Activated CD4-positive, alpha-beta T cell treated with anti-CD3 and anti-CD28 coated beads for 24 hours (primary cell): ENCODE results near the gene OR6Q1.
"Not testable (repeated sequence)": the region's sequence is repeated elsewhere in the genome, so short reads cannot be mapped to it uniquely, and the experiment has no call there.

ENCODE experiments used
- DNase-seq, 2 donors: peaks; one replicate each; pipeline ENCODE4 v3.0.0-alpha.2; 2020; ENCODE audit warnings: low read depth in 2 of 2

Gene OR6Q1, protein sequence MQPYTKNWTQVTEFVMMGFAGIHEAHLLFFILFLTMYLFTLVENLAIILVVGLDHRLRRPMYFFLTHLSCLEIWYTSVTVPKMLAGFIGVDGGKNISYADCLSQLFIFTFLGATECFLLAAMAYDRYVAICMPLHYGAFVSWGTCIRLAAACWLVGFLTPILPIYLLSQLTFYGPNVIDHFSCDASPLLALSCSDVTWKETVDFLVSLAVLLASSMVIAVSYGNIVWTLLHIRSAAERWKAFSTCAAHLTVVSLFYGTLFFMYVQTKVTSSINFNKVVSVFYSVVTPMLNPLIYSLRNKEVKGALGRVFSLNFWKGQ

DNA sequence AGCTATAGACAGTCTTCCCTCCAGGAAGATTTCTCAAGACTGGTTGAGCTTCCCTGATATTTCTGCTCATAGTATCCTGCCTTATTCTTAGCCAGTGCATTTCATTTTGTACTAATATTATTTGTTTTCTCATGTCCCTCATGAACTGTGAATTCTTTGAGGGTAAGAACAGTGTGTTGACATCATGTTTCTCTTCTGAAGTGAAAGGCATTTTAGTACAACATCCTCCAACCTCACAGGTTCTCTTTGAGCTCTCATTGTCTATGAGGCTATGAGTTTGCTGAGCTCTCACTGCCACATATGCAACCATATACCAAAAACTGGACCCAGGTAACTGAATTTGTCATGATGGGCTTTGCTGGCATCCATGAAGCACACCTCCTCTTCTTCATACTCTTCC is at the start of gene OR6Q1:
Gene OR6Q1 (plus strand): TSS at position 301 of the 400 bp plus-strand sequence. CDS start 0 bp downstream, at position 301.
- no peak for DNase-seq

DNA sequence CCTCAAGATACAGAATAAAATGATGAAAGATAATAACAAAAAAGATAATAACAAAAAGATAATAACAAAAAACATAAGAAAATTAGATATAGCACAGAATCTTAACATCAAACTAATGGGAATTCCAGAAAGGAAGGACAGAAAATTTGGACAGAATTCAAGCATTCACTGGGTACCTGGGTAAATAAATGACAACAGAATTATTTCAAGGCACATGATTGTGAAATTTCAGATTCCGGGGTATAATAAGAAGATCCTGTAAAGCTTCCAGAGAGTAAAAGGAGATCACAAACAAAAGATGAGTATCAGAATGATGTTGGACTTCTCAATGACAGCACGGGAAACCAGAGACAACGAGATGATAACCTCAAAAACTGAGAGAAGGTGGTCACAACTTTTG is 49.2 kb upstream of the OR6Q1 start:
- no peak for DNase-seq

DNA sequence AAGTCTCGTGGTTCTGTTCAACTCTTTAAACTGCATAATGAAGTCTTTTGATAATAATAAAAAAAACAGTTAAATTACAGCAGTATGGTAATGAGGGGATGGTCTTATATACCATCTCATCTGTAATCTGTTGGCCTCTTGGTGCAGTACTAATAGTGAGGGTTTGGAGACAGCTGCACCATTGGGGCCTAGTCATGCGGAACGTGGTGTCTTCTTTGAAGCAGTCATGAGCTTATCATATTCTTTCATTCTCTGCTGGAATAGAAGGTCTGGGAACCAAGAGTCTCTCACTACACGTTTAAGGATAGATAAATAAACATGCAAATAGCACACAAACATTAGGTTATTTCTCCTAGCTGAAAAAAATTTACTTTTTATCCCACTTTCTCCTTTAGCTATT is 48.0 kb upstream of the OR6Q1 start:
- no peak for DNase-seq

DNA sequence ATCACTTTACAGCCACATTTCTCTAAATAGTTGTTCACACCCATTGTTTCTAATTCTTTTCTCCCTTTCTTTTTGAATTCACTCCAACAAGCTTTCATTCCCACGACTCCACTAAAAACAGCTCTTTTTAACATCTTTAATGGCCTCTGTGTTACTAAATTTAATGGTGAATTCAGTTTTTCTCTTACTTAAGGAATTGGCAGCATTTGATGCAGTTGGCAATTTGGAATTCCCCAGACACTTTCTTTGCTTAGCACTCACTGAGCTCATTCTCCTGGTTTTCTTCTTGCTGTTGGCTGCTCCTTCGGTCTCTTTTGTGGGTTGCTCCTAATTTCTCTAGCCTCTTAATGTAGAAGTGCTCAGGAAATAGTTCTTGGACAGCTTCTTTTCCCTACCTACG is 47.6 kb upstream of the OR6Q1 start:
- no peak for DNase-seq

DNA sequence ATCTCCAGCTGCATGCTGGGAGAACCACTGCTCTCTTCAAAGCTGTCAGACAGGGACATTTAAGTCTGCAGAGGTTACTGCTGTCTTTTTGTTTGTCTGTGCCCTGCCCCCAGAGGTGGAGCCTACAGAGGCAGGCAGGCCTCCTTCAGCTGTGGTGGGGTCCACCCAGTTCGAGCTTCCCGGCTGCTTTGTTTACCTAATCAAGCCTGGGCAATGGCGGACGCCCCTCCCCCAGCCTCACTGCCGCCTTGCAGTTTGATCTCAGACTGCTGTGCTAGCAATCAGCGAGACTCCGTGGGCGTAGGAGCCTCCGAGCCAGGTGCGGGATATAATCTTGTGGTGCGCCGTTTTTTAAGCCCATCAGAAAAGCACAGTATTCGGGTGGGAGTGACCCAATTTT is 31.2 kb upstream of the OR6Q1 start:
- DNase-seq = not testable (repeated sequence)

DNA sequence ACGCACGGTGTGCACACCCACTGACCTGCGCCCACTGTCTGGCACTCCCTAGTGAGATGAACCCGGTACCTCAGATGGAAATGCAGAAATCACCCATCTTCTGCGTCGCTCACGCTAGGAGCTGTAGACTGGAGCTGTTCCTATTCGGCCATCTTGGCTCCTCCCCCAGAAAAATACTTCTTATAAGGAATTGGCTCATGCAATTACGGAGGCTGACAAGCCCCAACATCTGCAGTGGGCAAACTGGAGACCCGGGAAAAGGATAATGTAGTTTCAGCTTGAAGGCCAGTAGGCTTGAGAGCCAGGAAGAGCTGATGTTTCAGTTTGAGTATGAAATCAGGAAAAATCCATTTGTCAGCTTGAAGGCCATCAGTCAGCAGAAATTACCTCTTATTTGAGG is 30.7 kb upstream of the OR6Q1 start:
- not testable (repeated sequence) for DNase-seq

- no peak for DNase-seq
Measured at GRCh38 chr11:58000699-58001098, 30.1 kb upstream of the OR6Q1 start.

- DNase-seq = no peak
Measured at GRCh38 chr11:58003036-58003435, 27.7 kb upstream of the OR6Q1 start.

DNA sequence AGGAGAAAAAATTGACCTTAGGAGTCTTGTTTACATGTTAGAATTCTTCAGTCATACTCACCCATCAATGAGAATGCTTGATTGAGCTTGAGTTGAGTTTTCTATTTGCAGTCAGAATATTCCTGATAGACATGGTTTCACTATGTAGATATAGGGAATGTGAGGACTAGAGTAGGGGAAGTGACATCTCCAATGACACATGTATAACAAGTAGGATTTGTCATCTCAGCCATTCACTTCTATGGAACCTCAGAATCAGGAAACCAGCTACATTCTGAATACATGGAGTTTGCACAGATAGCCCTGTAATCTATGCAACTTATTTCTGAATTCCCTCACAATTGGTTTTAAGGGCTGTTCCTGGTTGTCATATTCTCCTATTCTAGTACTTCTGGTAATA is 27.2 kb upstream of the OR6Q1 start:
- DNase-seq = no peak

DNA sequence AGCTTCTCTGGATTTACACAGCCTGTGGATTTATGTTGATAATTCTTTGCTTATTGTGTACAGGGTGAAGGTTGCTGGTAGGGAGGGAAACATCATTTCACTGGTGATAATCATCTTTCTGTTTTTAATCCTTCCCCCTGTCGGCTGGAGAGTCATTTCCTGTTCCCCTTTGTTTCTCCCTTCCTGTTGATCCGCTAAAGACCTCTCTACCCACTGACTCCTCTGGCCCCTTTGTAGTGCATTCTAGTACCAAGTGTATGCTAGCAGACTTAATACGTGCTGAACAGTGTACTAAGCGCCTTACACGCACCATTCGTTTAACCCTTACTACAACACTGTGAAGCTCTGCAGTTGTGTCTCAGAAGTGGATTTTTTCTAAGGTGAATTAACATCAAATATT is 26.1 kb upstream of the OR6Q1 start:
- no peak for DNase-seq

DNA sequence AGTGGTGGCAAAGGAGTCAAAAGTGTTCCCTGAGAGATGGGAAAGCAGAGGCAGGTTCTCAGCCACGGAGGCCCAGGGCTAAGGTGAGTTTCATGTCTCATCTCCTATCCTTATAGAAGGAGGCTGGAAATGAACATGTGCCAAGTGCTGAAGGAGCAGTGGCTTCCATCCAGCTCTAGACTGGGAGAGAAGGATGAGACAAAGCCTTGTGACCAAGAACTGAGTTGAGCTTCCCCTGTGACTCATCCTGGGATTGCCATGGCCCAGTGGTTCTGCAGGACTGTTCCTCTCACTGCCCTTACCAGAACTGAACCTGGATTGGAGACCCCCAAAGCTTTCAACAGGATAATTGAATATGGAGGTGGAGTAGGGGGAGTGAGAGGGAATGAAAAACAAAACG is 23.8 kb upstream of the OR6Q1 start:
- no peak for DNase-seq

DNA sequence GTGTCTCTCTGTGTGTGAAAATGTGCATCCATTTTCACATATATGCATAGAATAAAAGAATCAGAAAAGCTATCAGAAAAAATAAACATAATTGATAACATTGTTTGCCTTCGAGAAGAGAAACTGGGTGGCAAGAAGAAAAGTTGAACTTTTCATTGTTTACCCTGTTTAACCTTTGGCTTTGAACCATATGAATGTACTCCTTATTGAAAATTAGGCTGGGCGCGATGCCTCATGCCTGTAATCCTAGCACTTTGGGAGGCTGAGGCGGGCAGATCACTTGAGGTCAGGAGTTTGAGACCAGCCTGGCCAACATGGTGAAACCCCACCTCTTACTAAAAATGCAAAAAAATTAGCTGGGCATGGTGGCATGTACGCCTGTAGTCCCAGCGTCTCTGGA is 19.0 kb upstream of the OR6Q1 start:
- no peak for DNase-seq

DNA sequence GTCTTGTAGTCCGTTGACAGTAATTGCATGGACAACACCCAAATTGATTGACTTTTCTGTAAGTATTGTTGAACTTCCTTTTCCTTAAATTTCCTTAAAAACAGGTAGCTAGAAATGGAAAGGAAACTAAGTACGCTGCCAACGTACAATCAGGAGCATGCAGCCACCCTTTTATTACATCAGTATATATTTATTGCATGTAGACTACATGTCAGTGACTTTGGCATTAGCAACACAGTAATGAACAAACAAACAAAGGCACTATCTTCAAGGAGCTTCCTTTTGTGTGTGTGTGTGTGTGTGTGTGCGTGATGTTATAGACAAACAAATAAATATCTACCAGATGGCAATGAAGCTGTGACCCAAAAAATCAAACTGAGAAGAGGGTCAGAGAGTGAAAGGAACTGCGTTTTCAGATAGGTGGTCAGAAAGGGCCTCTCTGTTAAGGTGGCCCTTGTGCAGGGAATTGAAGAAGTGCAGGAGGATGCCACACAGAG is 7.3 kb upstream of the OR6Q1 start, which contains the start of gene OR9Q1:
Gene OR9Q1 (plus strand): TSS at position 447 of the 497 bp plus-strand sequence. CDS start 155,564 bp downstream, outside the sequence.
- no peak for DNase-seq

GRCh38 chr11:58024601-58025091 is 6.1 kb upstream of the OR6Q1 start:
- DNase-seq = no peak

DNA sequence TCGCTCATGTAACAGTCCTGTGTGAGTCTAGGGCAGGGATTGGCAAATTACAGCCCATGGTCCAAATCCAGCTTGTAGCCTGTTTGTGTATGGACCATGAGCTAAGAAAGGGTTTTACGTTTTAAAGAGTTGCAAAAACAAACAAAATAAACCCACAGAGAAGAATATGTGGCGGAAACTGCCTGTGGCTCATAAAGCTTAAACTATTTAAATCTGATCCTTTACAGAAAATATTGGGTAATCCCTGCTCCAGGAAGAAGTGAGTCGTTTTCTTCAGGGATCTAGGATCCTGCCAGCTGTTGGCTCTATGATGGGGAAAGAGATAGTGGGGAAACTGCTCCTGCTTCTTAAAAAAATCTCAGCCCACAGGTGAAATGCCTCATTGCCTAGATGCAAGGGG is 3.4 kb upstream of the OR6Q1 start:
- DNase-seq = no peak

DNA sequence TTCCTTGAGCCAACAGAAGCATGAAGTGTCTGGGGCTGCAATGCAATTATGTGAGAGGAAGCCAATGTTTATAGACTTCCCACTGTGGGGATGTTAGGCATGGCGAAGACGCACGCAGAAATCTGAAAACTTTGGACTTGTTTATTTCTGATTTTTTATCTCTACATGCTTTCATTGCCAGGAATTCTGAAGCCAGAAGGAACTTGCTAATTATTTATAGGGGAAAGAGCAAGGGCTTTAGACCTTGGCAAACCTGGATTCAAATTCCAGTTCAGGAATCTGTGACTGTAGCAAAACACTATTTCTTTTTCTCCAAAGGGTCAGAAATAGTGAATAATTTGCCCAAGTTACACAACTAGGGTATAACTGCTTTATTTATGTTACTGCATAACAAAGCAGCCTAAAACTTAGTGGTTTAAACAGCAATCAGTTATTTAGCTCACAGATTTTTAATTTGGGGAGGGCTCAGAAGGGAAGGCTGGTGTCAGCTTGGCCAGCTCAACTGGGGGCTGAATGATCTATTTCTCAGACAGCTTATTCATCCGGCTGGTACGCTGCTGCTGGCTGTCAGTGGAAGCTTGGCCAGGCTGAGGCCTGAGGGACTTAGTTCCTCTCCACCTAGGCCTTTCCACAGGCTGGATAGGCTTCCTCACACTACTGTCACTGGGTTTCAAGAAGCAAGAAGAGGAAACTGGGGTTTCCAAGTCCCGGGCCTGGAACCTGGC is 1.9 kb upstream of the OR6Q1 start:
- DNase-seq = no peak

DNA sequence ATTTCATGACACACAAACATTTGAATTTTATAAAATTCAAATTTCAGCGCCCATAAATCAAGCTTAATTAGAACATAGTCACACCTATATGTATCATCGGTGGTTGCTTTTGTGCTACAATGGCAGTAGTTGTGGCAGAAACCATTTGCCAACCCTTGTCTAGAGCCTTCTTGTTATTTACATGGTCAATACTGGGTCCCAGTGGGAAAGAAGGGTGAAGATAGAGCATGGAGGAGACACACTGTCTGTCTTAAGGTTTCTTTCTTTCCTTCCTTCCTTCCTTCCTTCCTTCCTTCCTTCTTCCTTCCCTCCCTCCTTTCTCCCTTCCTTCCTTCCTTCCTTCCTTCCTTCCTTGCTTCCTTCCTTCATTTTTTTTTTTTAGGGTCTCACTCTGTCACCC is 3.7 kb downstream of the OR6Q1 start:
- DNase-seq = no peak

- DNase-seq = no peak
Measured at GRCh38 chr11:58039589-58039988, 8.8 kb downstream of the OR6Q1 start.

- no peak for DNase-seq
Measured at GRCh38 chr11:58043379-58043778, 12.6 kb downstream of the OR6Q1 start.

- no peak for DNase-seq
Measured at GRCh38 chr11:58046231-58046630, 15.5 kb downstream of the OR6Q1 start.

DNA sequence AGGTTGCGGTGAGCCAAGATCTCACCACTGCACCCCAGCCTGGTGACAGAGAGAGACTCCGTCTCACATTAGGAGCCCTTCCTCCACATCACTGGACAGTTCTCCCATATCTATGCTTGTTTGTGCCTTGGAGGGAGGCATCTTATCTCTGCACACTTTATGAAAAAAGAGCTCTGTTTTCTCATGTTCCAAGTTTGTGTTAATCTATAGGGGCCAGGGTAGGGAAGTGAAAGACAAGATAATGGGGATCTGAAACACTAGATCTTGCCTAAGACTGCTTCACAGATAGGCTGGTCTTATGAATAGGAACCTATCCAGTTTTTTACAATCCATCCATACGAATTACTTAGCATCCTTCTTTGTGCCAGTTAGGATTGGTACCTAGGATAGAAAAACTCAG is 17.1 kb downstream of the OR6Q1 start:
- no peak for DNase-seq

- DNase-seq = no peak
Measured at GRCh38 chr11:58055806-58056401, 25.2 kb downstream of the OR6Q1 start.

GRCh38 chr11:58057481-58057880 is 26.7 kb downstream of the OR6Q1 start:
- no peak for DNase-seq
